ENCODE data around the gene C6orf163. TPM values are rescaled to one million over a fixed set of nuclear protein-coding genes. Genes with fewer than 3 reads are reported as not detected.
"Not testable (repeated sequence)": the region's sequence is repeated elsewhere in the genome, so short reads cannot be mapped to it uniquely, and the experiment has no call there.

C6orf163 gene
- total RNA-seq, result 1 to 10 TPM; 2.7 to 7.8 (median 3.8) TPM
- long read RNA-seq, donor 1, result 0 reads
- long read RNA-seq, donor 2, result 0 reads

- Histone ChIP-seq H3K4me1 (ENCODE audit: low read depth) (no peaks in the 10 kb centered on the region), H3K9me3 (no peaks in the 10 kb centered on the region), H3K36me3 (ENCODE audit: low read depth) (no peaks in the 10 kb centered on the region), H3K4me3 (no peak within 1 kb of the TSS)
- no peak for ATAC-seq
- no peak for DNase-seq
- intact Hi-C loops (cut with DNase I, micrococcal nuclease), result no loop called here
- TF ChIP-seq CTCF (IDR thresholded peaks at IDR 0.05), result no peak
These were observed at the start of gene C6orf163 for GRCh38 chr6:87344731-87345130. Gene C6orf163 (plus strand): TSS chr6:87344813. CDS start chr6:87345100, 287 bp downstream.

- intact Hi-C loops (cut with DNase I, micrococcal nuclease), result no loop called here
- H3K9me3 ChIP-seq, result no peaks in the 10 kb centered on the region
- no peak for ATAC-seq
- H3K4me1 ChIP-seq (ENCODE audit: low read depth), result no peaks in the 10 kb centered on the region
- no peak overlapping the region for H3K4me3 ChIP-seq
- no peak for DNase-seq
- H3K36me3 ChIP-seq (ENCODE audit: low read depth), result no peaks in the 10 kb centered on the region
- TF ChIP-seq CTCF (IDR thresholded peaks at IDR 0.05), result no peak
These were observed 47.5 kb upstream of the C6orf163 start for GRCh38 chr6:87297119-87297518.

GRCh38 chr6:87301277-87301676, 43.3 kb upstream of the C6orf163 start:
- H3K9me3 ChIP-seq; H3K4me1 ChIP-seq (ENCODE audit: low read depth); H3K36me3 ChIP-seq (ENCODE audit: low read depth); intact Hi-C loops (cut with DNase I, micrococcal nuclease); H3K4me3 ChIP-seq; ATAC-seq; DNase-seq: not testable (repeated sequence)

GRCh38 chr6:87308970-87309369, 35.6 kb upstream of the C6orf163 start:
- no peak for ATAC-seq
- no peak for TF ChIP-seq CTCF (IDR thresholded peaks at IDR 0.05)

GRCh38 chr6:87312860-87313259, 31.8 kb upstream of the C6orf163 start:
- DNase-seq (no peak), ATAC-seq (no peak)
- intact Hi-C loops (cut with DNase I, micrococcal nuclease), result no loop called here
- Histone ChIP-seq H3K36me3 (ENCODE audit: low read depth) (no peaks in the 10 kb centered on the region), H3K4me3 (no peak overlapping the region), H3K9me3 (no peaks in the 10 kb centered on the region), H3K4me1 (ENCODE audit: low read depth) (no peaks in the 10 kb centered on the region)
- no peak for TF ChIP-seq CTCF (IDR thresholded peaks at IDR 0.05)

More at GRCh38 chr6:87308970-87309369, 35.6 kb upstream of the C6orf163 start:
- Histone ChIP-seq H3K36me3 (ENCODE audit: low read depth) (no peaks in the 10 kb centered on the region), H3K9me3 (no peaks in the 10 kb centered on the region), H3K4me3 (no peak overlapping the region), H3K4me1 (ENCODE audit: low read depth) (no peaks in the 10 kb centered on the region)
- no peak for DNase-seq
- intact Hi-C loops (cut with DNase I, micrococcal nuclease), result no loop called here

GRCh38 chr6:87315071-87315470, 29.5 kb upstream of the C6orf163 start:
- Histone ChIP-seq H3K9me3 (no peaks in the 10 kb centered on the region), H3K4me1 (ENCODE audit: low read depth) (no peaks in the 10 kb centered on the region), H3K36me3 (ENCODE audit: low read depth) (no peaks in the 10 kb centered on the region), H3K4me3 (no peak overlapping the region)
- no peak for DNase-seq
- intact Hi-C loops (cut with DNase I, micrococcal nuclease), result no loop called here
- TF ChIP-seq CTCF (IDR thresholded peaks at IDR 0.05), result no peak
- no peak for ATAC-seq
